ENCODE measurements around the gene SDF4. TPM values are rescaled to one million over a fixed set of nuclear protein-coding genes. Genes with fewer than 3 reads are reported as not detected.

SDF4 gene
- total and polyA plus RNA-seq, 2 of the 13 experiments (the other 11 are each of a cell fraction or from before 2014, with no cell fraction given): 80.8 to 107 TPM

DNA sequence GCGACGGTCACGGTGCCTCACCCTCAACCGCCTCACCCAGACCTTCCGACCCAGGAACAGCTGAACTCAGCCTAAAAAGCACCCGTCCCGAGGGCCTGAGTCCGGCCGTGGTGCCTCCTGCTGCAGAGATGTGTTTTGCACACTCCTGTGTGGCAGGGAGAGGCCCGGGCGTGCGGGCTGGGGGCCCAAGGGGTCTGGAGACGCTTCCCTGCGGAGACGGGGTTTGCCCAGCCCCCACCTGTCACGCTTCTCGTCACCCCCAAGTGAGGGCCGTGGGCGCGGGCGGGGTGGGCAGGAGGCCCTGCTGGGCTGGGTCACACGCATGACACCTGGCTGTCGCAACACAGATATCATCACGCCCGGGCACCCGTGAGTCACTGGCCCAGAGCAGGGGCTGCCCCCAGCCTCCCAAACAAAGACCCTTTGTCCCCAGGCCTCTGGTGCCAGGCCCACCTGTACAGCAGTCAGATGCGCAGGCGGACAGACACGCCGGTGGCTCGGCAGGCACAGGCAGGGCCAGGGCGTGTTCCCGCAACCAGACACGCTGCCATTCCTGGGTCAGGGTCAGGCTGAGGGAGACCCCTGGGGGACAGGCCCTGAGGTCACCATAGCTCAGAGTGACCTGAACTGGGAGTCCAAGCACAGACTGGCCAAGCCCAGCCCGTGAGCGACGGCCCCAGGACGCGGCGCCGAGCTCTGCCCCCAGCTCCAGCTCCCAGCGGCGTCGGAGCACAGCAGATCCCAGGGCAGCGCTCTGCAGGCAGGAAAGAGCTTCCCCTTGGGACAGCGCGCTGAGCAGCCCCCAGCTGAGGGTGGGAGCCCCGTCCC, 6.3 kb upstream of the SDF4 start (continued):
- TF ChIP-seq HMGXB3 (CRISPR knock-in tag; IDR thresholded peaks at IDR 0.05; ENCODE audit: borderline replicate concordance) (no peak), THRA (CRISPR knock-in tag; IDR thresholded peaks at IDR 0.05; ENCODE audit: borderline replicate concordance) (peak; percentile 78; the same call in 1 of the 2 replicates), SIN3A (IDR thresholded peaks at IDR 0.05; ENCODE audit: borderline replicate concordance, low read depth, low read length) (peak; percentile 62; the same call in 1 of the 2 replicates), RXRB (CRISPR knock-in tag; IDR thresholded peaks at IDR 0.05; ENCODE audit: borderline replicate concordance) (peak; percentile 78), ZNF550 (CRISPR knock-in tag; IDR thresholded peaks at IDR 0.05; ENCODE audit: borderline replicate concordance) (0 out of 2 replicates have a peak, but pooled peaks have one; percentile 31), PITX1 (CRISPR knock-in tag; IDR thresholded peaks at IDR 0.05) (peak; percentile 5; the same call in 1 of the 2 replicates), NR2F1 (CRISPR knock-in tag; IDR thresholded peaks at IDR 0.05) (peak; percentile 21 to 70; a peak in 2 of 4 replicates), ZNF772 (CRISPR knock-in tag; IDR thresholded peaks at IDR 0.05) (peak; percentile 71; the same call in 1 of the 2 replicates), ZNF329 (CRISPR knock-in tag; IDR thresholded peaks at IDR 0.05; ENCODE audit: low read depth) (peak; percentile 83; the same call in 1 of the 2 replicates), MED1 (CRISPR knock-in tag; IDR thresholded peaks at IDR 0.05) (peak; percentile 71), TARDBP (CRISPR knock-in tag; IDR thresholded peaks at IDR 0.05) (no peak), AGO2 (optimal IDR thresholded peaks at IDR 0.05; ENCODE audit: low read depth, low read length) (peak; percentile 42), MAF1 (CRISPR knock-in tag; IDR thresholded peaks at IDR 0.05; ENCODE audit: borderline replicate concordance) (no peak), SOX6 (IDR thresholded peaks at IDR 0.05) (no peak), SOX6 (CRISPR knock-in tag; IDR thresholded peaks at IDR 0.05) (peak; percentile 89), HDAC1 (CRISPR knock-in tag; IDR thresholded peaks at IDR 0.05) (peak; percentile 61), ZNF468 (CRISPR knock-in tag; IDR thresholded peaks at IDR 0.05) (no peak), ZNF674 (CRISPR knock-in tag; IDR thresholded peaks at IDR 0.05; ENCODE audit: low read depth) (no peak; the same call in 1 of the 2 replicates)
- TF ChIP-seq, protein P1, sequence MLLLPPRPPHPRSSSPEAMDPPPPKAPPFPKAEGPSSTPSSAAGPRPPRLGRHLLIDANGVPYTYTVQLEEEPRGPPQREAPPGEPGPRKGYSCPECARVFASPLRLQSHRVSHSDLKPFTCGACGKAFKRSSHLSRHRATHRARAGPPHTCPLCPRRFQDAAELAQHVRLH (CRISPR knock-in tag; IDR thresholded peaks at IDR 0.05; ENCODE audit: borderline replicate concordance, low read depth): peak; percentile 42; the same call in 1 of the 2 replicates
- TF ChIP-seq, protein P2, sequence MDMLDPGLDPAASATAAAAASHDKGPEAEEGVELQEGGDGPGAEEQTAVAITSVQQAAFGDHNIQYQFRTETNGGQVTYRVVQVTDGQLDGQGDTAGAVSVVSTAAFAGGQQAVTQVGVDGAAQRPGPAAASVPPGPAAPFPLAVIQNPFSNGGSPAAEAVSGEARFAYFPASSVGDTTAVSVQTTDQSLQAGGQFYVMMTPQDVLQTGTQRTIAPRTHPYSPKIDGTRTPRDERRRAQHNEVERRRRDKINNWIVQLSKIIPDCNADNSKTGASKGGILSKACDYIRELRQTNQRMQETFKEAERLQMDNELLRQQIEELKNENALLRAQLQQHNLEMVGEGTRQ (IDR thresholded peaks at IDR 0.05; ENCODE audit: low read depth, low read length): no peak
- TF ChIP-seq, protein P2 (CRISPR knock-in tag; IDR thresholded peaks at IDR 0.05; ENCODE audit: borderline replicate concordance): no peak
